K562 (cell line): ENCODE results near the gene CLCN2. TPM values are rescaled to one million over a fixed set of nuclear protein-coding genes. Genes with fewer than 3 reads are reported as not detected.

Experiments used
- ARNT ChIP-seq, 2 experiments: fragments of 450-650 bp; IDR thresholded peaks; 2 replicates each; pipeline ENCODE4 v1.6.1; 2016; ENCODE audit warnings: mild to moderate bottlenecking in 1 of 2
- BHLHE40 ChIP-seq: IDR thresholded peaks from 2 replicates; pipeline ENCODE4 v1.6.1; 2011; ENCODE audit warnings: low read length, improper control_type of control experiment
- E2F8 ChIP-seq: fragments of 450-650 bp; IDR thresholded peaks from 2 replicates; pipeline ENCODE4 v1.7.1; 2018; ENCODE audit warnings: mild to moderate bottlenecking, low read depth; ENCODE audit not compliant: partially characterized antibody
- EP300 ChIP-seq: IDR thresholded peaks from 2 replicates; pipeline ENCODE4 v1.6.1; 2012; ENCODE audit warnings: low read length, improper control_type of control experiment
- GABPA ChIP-seq: fragments of 200-800 bp; sonication (Bioruptor generic); conservative IDR thresholded peaks from 2 replicates; pipeline ENCODE4 v1.6.1; 2016; ENCODE audit warnings: low read depth, missing genetic modification characterization, missing compliant biosample characterization
- MTA3 ChIP-seq: fragments of 450-650 bp; formaldehyde crosslinking; IDR thresholded peaks from 2 replicates; pipeline ENCODE4 v1.6.1; 2017; ENCODE audit warnings: mild to moderate bottlenecking, borderline replicate concordance
- NCOA4 ChIP-seq: fragments of 450-650 bp; IDR thresholded peaks from 2 replicates; pipeline ENCODE4 v1.6.1; 2018; ENCODE audit warnings: mild to moderate bottlenecking; ENCODE audit not compliant: partially characterized antibody
- NR0B1 ChIP-seq: fragments of 450-650 bp; IDR thresholded peaks from one replicate; pipeline ENCODE4 v1.6.1; 2018; ENCODE audit warnings: mild to moderate bottlenecking, moderate library complexity; ENCODE audit not compliant: partially characterized antibody
- OTX1 ChIP-seq: fragments of 450-650 bp; formaldehyde crosslinking; IDR thresholded peaks from 2 replicates; pipeline ENCODE4 v1.4.0; 2022; ENCODE audit warnings: mild to moderate bottlenecking
- SNRNP70 ChIP-seq: fragments of 200-400 bp; formaldehyde crosslinking; optimal IDR thresholded peaks from 2 replicates; pipeline ENCODE3; 2017; ENCODE audit warnings: low read depth, low read length
- SREBF1 ChIP-seq: fragments of 150-350 bp; IDR thresholded peaks from 2 replicates; pipeline ENCODE4 v1.6.1; 2014; ENCODE audit warnings: antibody characterized with exemption, low read depth, low read length, borderline replicate concordance
- SRSF7 ChIP-seq: fragments of 200-400 bp; formaldehyde crosslinking; optimal IDR thresholded peaks from 2 replicates; pipeline ENCODE3; 2017; ENCODE audit warnings: mild to moderate bottlenecking, low read depth, low read length
- TAL1 ChIP-seq: fragments of 450-650 bp; IDR thresholded peaks from 2 replicates; pipeline ENCODE4 v1.6.1; 2016; ENCODE audit warnings: mild to moderate bottlenecking
- TFE3 ChIP-seq: fragments of 450-650 bp; formaldehyde crosslinking; IDR thresholded peaks from 2 replicates; pipeline ENCODE4 v1.4.0; 2020; ENCODE audit warnings: mild to moderate bottlenecking, mixed read lengths
- WHSC1 ChIP-seq: IDR thresholded peaks from one replicate; pipeline ENCODE4 v1.6.1; 2012; ENCODE audit warnings: low read length, control low read depth, inconsistent platforms
- ZBED1 ChIP-seq: IDR thresholded peaks from 2 replicates; pipeline ENCODE4 v1.6.1; 2014
- ZNF232 ChIP-seq: sonication (generic); formaldehyde crosslinking; IDR thresholded peaks from 2 replicates; pipeline ENCODE4 v1.8.0; 2022; ENCODE audit warnings: mild to moderate bottlenecking, missing genetic modification reagents
- ZNF277 ChIP-seq: fragments of 250-450 bp; sonication (Bioruptor Pico); IDR thresholded peaks from 2 replicates; pipeline ENCODE4 v1.8.0; 2022; ENCODE audit warnings: inconsistent platforms, mild to moderate bottlenecking, moderate library complexity, borderline replicate concordance
- ZNF76 ChIP-seq: fragments of 250-450 bp; sonication (Bioruptor Pico); IDR thresholded peaks from 2 replicates; pipeline ENCODE4 v1.4.0; 2020; ENCODE audit warnings: mild to moderate bottlenecking, moderate library complexity, borderline replicate concordance
- polyA plus RNA-seq, 8 experiments: library from polyadenylated mRNA; depleted of rRNA in 4 of 8; stranded (reverse) in 5 of 8; unstranded in 3 of 8; fragments of >200 nt; fragmentation: Nextera tagmentation in 2 of 8; fragmentation: Illumina TruSeq in 1 of 8; extraction: Ambion mirVana in 2 of 8; extraction: Trizol in 1 of 8; gene quantifications; 2 replicates each; pipeline versions ENCODE4 v1.2.1 to v1.2.3, GENCODE V29; 2011 to 2014; ENCODE audit warnings: inconsistent platforms in 1 of 8, missing spikeins in 1 of 8
- total RNA-seq, 7 experiments: library from RNA; depleted of rRNA in 6 of 7; stranded (reverse); fragments of >200 nt in 6 of 7; fragmentation: Illumina TruSeq in 2 of 7; extraction: Trizol in 2 of 7; gene quantifications; 2 replicates each; pipeline versions ENCODE4 v1.2.1 to v1.2.3, GENCODE V29; 2011 to 2021; ENCODE audit warnings: low replicate concordance in 1 of 7

CLCN2 gene
- total and polyA plus RNA-seq, 9 of the 15 experiments (the other 6 are each of a cell fraction or from before 2014, with no cell fraction given) = 0.10 to 14.0 (median 6.9) TPM

- TF ChIP-seq ZBED1 (no peak), NR0B1 (no peak), ZNF277 (CRISPR knock-in tag) (no peak), NCOA4 (no peak), SRSF7 (no peak), MTA3 (peak; percentile 83), EP300 (no peak), OTX1 (CRISPR knock-in tag) (no peak), TFE3 (CRISPR knock-in tag) (no peak), ZNF76 (CRISPR knock-in tag) (no peak), E2F8 (peak; percentile 72), ARNT (IDR thresholded peaks at IDR 0.05) (no peak), ZNF232 (CRISPR knock-in tag) (no peak), SNRNP70 (no peak), BHLHE40 (no peak), WHSC1 (no peak), SREBF1 (no peak), TAL1 (no peak), GABPA (tag) (no peak)
Measured at GRCh38 chr3:184335661-184336546, 25.5 kb downstream of the CLCN2 start (continued).
